IMR-90 (cell line): ENCODE measurements around the gene CEP295NL. TPM values are rescaled to one million over a fixed set of nuclear protein-coding genes. Genes with fewer than 3 reads are reported as not detected.

Experiments used
- POLR2A ChIP-seq: IDR thresholded peaks from 2 replicates; pipeline ENCODE4 v1.6.1; 2012; ENCODE audit warnings: mild to moderate bottlenecking, low read depth, low read length
- RAD21 ChIP-seq: IDR thresholded peaks from 2 replicates; pipeline ENCODE4 v1.6.1; 2012; ENCODE audit warnings: low read length, improper control_type of control experiment
- RCOR1 ChIP-seq: IDR thresholded peaks from 2 replicates; pipeline ENCODE4 v1.6.1; 2012; ENCODE audit warnings: mild to moderate bottlenecking, low read length, improper control_type of control experiment; ENCODE audit not compliant: insufficient replicate concordance
- SMC3 ChIP-seq: fragments of 150-350 bp; IDR thresholded peaks from 2 replicates; pipeline ENCODE4 v1.6.1; 2016; ENCODE audit warnings: low read depth, mild to moderate bottlenecking, antibody characterized with exemption, low read length, moderate library complexity
- polyA plus RNA-seq, 3 experiments: library from polyadenylated mRNA; depleted of rRNA; stranded (reverse); fragments of >200 nt; gene quantifications; 2 replicates each; pipeline ENCODE4 v1.2.3, GENCODE V29; 2012; ENCODE audit warnings: low replicate concordance in 1 of 3
- total RNA-seq: library from RNA; depleted of rRNA; stranded (reverse); fragments of >200 nt; gene quantifications from 2 replicates; pipeline ENCODE4 v1.2.3, GENCODE V29; 2012

The CEP295NL gene
- total and polyA plus RNA-seq, 2 of the 4 experiments (the other 2 are of a cell fraction) = 0.31 to 0.72 TPM

DNA sequence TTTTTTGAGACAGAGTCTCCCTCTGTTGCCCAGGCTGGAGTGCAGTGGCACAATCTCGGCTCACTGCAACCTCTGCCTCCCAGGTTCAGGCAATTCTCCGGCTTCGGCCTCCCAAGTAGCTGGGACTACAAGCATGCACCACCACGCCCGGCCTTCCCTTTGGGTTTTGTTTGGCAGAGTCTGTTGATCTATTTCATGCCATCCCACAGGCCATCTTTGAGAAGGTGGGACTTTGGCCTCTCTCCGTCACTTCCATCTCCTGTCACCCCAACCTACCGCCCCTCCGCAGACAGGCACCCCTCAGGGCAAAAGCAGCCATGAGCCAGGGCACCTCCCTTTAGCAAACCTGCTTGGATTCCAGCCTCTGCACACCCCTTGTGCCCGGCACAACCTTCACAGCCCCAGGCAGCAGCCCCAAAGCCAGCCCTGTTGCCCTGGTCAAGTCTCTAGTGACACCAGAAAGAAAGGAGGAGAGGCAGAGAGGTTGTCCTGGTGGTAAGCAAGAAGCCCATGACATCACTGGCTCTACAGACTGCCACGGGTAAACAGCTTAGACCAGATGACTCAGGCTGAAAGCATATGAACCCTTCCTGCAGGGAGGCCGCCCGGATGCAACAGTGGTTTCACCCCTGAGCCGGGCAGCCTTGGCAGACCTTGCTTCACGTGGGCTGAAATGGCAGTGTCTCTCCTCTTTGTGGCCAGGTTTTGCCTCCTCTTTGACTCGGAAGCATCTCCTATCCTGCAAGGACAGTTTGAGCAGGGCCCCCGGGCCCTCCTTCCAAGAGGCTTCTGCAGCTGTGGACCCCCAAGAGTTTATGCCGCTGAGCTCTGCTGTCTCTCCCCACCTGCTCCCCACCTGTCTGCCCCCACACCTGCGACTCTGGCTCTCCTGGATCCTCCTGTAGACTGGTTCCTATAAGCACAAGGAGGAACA, 30.3 kb upstream of the CEP295NL start (continued):
- TF ChIP-seq RAD21 (peak; percentile 32), POLR2A (peak; percentile 47; the same call in 1 of the 2 replicates), SMC3 (no peak), RCOR1 (peak; percentile 80)
